Bone marrow (tissue), 2 donors: ENCODE results near the gene PIK3CD.
A peak's percentile ranks its signal among the peaks of the same experiment; 100 is the strongest.
"Not testable (repeated sequence)": the region's sequence is repeated elsewhere in the genome, so short reads cannot be mapped to it uniquely, and the experiment has no call there.

ENCODE experiments used
- DNase-seq, 2 donors: peaks; one replicate each; lab custom pipeline; 2025; lab: John Stamatoyannopoulos, UW

The PIK3CD gene

DNA sequence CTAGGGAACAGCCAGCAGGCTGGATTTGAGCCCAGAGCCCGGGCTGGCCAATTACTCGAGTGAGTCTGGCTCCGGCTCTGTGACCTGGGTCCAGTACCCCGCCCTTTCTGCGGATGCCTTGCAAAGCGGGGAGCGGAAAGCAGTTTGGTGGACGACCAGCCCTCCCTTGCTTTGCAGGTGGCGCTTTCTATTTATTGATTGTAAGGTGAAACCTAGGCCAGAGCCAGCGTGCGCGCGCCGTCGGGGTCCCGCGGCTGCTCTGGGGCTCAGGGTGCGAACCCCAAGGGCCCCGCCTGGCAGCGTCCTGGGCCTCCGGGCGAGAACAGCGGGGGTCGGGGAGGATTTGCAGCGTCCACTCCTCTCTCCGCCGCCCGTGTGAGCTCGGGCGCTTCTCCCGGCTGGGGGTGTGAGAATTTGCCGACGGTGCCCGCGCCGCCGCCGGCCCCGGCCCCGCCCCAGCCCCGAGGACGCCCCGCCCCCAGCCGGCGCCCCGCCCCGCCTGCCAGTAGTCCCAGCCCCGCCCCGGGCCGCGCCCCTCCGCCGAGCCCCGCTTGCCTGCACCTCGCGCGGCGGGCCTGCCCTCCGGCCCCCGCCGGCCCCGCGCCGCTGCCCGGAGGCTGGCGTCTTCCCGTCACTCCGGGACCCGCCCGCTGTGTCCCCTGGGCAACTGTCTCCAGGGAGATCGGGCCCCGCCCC is 37.6 kb downstream of the PIK3CD start:
- peak in 1 of 2 donors; percentile 73 for DNase-seq

DNA sequence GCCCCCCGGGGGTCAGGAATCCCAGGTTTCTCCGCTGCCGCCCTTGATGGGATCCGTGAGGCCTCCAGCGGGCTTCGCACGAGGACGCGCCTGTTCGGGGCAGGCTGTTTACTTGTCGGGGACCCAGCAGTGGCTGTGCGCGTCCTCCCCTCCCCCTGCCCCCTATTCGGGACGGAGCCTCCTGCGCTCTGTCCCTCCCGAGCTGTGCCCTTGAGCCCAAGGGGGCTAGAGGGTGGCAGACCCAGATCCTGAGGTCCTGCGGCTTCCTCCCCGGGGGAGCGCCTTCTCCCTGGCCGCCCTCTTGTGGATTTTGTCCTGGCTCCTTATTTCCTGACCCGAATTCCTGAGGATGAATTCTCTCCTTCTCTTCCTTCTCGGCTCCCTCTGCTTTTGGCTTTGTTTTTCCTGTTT is 38.4 kb downstream of the PIK3CD start:
- no peak for DNase-seq

DNA sequence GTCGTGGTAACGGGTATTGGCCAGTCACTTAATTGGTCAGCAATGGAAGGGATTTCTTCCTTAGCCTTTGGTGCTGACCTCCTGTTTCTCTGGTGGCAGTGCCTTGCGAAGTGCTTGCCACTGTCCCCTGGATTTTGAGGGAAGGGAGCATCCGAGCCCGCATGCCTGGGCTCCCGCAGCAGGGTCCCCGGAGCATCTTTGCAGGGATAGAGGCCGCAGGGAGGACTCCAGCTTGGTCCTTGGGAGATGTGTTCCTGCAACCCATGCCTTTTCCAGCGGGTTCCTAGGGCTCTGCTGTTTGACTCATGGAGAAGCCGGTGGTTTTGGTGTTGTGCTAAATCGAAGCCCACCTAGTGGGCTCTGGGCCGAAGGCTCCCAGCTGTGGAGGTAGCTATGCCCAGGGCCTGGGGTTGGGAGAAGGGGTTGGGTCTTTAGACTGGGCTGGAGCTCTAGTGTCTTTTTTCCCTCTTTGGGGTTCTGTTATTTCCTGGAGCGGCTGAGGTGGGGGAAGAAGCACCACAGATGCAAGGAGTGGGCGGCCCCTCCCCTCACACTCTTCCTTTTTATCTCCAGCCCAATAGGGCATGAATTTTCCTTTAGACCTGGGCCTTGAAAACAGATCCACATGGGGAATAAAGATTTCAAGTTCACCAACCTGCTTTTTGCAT is 39.0 kb downstream of the PIK3CD start:
- no peak for DNase-seq

DNA sequence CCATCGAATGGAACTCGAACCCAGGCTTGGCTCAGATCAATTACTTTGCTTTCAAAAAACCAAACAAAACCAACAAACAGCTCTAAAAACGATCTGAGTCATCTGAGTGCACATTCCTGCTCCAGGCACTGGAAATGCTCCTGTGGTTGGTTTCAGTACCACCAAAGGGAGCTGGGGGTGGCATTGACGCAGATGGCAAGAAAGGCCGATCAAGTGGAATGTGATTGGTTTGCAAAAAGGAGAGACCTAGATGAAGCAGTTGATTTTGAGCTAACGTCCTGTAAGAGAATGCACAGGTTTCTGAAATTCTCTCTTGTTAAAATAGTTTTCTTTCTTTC is 39.5 kb downstream of the PIK3CD start:
- DNase-seq: no peak

DNA sequence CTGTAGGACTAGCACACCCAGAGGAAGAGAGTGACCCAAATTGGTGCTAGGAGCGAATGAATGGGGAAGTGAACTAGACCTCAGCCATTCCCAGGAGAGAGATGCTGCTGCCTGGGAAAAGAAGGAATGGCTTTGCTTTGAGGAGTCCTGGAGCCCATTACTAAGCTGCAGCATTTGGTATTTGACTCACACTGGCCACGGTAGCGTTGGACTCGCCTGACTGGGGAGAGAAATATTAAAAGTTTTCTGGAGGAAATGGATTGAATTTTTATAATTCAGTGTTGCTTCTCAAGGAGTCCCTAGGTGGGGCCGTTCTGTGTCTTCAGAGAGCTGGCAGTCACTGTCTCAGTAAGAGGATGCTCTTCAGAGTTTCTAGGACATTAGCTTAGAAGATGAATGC is 40.2 kb downstream of the PIK3CD start:
- no peak for DNase-seq

DNA sequence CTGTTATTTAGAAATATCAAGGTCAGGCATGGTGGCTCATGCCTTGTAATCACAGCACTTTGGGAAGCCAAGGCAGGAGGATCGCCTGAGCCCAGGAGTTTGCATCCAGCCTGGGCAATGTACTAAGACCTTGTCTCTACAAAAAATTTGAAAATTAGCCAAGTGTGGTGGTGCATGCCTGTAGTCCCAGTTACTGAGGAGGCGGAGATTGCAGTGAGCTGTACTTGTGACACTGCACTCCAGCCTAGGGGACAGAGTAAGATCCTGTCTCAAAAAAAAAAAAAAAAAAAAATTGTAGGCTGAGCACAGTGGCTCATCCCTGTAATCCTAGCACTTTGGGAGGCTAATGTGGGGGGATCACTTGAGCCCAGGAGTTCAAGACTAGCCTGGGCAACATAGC is 45.3 kb downstream of the PIK3CD start:
- no peak for DNase-seq

DNA sequence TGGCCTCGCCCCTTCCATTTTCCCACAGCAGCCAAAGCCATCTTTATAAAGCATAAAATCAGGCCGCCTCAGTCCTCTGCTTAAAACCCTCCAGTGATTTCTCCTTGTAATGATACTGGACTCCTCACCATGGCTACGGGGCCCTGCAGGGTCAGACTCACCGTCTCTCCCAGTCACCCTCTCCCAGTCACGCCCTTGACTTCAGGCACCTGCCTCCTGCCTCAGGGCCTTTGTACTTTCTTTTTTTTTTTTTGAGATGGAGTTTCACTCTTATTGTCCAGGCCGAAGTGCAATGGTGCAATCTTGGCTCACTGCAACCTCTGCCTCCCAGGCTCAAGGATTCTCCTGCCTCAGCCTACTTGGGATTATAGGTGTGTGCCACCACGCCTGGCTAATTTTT is 47.8 kb downstream of the PIK3CD start:
- no peak for DNase-seq

DNA sequence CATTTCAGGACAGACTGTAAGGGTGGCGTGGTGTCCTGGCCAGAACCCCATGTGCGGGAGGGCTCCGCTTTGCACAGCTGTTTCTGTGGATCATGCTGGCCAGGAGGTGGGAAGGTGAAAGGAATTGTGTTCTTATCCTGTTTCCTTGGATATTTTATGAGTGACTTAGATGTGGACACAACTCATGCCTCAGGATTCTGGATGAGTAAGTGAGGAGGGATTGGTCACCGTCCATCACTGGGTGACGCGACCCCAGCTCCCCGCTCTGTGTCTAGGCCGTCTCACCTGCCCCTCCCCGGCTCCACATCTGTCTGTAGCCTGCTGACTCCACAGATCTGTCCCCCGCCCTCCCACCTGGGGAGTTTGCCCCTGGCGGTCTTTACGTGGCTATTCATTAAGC is 48.8 kb downstream of the PIK3CD start:
- DNase-seq: no peak

DNA sequence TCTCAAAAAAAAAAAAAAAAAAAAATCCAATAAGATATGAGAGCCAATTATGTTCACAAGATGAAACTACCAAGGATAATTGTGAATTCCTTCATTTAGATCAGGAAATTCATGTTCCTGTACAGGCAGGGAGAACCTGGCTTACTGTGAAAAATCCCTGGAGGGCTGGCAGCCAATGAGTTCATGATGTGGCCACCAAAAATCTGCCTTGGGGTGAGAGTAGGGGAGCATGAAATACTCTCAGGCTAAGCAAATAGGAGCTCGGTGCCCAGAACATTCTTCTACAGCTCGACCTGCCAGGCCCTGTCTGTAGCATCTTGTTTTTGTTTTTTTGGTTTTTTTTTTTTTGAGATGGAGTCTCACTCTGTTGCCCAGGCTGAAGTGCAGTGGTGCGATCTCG is 50.1 kb downstream of the PIK3CD start:
- no peak for DNase-seq

DNA sequence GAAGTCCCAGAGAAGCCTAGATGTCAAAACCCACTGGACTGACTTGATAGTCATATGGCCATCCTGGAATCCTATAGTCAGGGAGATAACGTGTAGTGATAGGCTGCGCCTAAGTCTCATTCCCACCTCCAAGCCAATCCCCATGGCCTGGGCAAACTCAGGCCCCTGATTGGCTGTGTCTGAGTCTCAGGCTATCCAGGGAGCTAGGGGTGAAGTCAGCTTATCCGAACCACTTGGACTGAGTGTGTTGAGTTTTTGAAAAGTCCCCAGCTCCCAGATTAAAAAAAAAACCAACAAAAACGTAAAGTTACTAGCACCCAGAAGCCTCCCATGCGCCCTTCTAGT is 51.6 kb downstream of the PIK3CD start:
- DNase-seq: no peak

DNA sequence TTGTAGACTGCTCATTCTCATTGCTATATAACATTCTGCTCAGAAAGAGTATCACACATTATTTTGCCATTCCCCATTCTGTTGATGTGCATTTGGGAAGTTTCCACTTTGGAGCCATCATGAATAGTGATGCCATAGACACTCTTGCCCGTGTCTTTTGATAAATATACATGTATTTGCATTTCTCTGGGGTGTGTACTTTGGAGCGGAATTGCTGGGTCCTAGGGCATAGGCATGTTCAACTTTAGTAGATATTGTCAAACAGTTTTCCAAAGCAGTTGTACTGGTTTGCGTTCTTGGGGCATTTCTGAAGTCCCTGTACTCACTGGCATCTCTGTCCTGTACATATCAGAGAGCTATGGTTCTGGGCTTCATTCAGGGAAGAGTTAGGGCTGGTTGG is 52.1 kb downstream of the PIK3CD start:
- DNase-seq: no peak

DNA sequence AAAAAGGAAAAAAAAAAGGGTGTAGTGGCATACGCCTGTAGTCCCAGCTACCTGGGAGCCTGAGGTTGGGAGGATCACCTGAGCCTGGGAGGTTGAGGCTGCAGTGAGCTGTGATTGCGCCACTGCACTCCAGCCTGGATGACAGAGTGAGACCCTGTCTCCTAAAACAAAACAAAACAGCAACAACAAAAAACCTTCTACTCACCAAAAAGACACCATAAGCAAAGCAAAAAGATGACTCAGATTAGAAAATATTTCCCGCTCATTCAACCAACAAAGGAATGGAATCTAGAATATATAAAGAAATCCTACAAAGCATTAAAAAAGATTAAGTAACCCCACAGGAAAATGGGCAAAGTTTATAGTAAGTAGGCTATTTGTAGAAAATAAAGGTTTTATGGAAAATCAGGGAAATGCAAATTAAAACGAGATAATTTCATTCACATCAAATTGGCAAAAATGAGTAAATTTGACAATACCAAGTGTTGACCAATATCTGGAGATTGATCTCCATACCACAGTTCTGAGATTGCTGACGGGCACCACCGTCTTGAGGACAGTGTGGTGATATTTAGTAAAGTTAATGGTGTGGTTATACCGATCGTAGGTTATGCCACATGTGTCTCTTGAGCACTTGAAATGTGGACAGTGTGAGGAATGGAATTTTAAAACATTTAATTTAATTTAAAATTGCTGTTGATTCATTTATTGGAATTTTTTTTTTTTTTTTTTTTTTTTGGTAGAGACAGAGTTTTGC is 54.0 kb downstream of the PIK3CD start:
- no peak for DNase-seq

DNA sequence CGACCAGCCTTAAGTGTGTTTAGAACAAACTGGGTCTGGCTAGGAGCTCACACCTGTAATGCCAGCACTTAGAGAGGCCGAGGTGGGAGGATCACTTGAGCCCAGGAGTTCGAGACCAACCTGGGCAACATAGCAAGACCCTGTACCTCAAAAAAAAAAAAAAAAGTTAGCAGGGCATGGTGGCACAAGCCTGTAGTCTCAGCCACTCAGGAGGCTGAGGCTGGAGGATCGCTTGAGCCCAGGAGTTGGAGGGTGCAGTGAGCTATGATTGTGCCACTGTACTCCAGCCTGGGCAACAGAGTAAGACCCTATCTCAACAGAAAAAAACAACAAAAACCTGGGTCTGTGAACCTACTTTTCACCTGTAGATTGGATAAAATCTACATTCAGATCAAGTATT is 54.6 kb downstream of the PIK3CD start:
- no peak for DNase-seq

DNA sequence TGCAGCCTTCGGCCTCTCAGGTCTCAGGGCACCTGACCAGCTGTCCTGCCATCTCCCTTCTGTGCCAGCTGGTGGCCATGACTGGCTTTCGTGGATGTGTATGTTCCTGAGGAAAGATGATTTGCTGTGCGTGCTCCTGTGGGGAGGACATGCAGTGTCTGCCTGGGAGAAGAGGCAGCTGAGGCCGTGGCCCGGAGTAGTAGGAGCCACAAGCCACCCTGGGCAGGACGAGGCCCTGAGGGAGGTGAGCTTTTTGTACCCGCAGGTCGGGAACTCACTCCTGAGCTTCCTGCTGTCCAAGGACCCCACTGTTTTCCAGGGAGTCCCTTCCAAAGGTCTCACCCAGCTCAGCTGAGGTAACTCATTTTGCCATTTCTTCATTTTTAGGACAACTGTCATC is 58.5 kb downstream of the PIK3CD start:
- DNase-seq: no peak

DNA sequence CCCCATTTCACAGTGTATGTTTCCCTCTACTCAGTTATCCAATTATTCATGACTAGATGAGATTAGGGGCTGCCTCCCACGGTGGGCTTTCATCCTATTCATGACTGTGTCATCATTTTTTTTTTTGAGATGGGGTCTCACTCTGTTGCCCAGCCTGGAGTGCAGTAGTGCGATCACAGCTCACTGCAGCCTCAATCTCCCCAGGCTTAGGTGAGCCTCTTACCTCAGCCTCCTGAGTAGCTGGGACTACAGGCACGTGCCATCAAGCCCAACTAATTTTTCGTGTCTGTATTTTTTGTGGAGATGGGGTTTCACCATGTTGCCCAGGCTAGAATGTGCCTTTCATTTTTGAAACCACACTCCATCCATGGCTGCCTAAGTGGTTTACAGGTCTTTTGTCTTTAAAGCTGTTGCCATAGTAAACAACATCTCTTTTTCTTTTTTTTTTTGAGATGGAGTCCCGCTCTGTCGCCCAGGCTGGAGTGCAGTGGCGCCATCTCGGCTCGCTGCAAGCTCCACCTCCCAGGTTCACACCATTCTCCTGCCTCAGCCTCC is 60.0 kb downstream of the PIK3CD start:
- no peak for DNase-seq

DNA sequence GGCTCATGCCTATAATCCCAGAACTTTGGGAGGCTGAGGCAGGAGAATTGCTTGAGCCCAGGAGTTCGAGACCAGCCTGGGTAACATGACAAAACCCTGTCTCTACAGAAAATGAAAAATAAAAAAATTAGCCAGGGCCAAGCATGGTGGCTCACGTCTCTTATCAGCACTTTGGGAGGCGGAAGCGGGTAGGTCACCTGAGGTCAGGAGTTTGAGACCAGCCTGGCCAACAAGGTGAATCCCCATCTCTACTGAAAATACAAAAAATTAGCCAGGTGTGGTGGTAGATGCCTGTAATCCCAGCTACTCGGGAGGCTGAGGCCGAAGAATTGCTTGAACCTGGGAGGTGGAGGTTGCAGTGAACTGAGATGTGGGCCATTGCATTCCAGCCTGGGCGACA is 61.2 kb downstream of the PIK3CD start:
- not testable (repeated sequence) for DNase-seq

DNA sequence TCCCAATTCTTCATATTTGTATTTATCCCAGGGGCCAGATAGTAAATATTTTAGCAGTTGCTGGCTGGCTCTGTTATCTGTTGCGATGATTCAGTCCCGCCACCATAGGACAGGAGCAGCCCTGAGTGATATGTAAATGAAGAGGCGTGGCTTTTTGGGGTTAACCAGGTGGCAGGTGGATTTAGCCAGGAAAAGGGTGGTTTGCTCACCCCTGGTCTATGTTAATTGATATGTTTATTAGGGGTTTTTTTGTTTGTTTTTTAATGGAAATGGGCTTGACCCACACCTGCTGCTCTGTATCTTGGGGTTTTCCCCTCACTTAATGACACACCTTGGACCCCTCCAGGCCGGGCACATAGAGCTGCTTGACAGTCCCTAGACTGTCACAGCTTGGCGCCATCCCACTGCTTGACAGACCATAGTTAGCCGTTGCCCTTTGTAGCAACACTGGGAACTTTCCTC is 62.8 kb downstream of the PIK3CD start:
- DNase-seq: no peak

DNA sequence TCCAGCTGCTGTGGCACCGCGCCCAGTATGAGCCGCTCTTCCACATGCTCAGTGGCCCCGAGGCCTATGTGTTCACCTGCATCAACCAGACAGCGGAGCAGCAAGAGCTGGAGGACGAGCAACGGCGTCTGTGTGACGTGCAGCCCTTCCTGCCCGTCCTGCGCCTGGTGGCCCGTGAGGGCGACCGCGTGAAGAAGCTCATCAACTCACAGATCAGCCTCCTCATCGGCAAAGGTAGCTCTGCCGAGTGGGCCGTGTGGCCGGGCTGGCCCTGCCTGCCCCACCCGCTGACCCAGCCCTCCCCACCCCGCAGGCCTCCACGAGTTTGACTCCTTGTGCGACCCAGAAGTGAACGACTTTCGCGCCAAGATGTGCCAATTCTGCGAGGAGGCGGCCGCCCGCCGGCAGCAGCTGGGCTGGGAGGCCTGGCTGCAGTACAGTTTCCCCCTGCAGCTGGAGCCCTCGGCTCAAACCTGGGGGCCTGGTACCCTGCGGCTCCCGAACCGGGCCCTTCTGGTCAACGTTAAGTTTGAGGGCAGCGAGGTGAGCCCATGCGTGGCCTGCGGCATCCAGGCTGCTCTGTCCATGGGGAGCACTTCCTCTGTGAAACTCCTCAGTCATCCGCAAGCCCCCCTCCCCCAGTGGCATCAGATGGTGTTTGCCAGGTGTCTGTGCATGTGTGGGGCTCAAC is 64.2 kb downstream of the PIK3CD start:
- no peak for DNase-seq

DNA sequence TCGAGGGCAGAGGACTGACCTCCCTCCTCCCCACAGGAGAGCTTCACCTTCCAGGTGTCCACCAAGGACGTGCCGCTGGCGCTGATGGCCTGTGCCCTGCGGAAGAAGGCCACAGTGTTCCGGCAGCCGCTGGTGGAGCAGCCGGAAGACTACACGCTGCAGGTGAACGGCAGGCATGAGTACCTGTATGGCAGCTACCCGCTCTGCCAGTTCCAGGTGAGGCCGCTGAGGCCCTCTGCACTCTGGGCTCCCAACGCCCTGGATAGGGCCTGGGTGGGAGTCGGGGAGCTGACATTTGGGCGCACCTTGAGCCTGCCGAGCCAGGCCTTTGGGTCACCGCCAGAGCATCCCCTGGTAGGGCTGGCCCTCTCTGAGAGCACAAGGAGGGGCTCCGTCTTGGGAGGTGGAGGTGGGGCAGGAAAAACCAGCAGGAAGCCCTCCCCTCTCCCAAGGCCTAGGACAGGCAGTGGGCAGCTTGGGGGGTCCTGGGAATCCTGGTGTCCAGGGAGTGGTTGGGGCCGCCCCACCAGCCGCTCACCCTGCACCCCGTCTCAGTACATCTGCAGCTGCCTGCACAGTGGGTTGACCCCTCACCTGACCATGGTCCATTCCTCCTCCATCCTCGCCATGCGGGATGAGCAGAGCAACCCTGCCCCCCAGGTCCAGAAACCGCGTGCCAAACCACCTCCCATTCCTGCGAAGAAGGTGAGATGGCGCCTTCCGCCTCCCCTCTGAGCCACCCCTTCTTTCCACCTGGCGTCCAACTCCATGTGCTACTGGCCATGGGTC is 65.1 kb downstream of the PIK3CD start:
- DNase-seq: no peak

DNA sequence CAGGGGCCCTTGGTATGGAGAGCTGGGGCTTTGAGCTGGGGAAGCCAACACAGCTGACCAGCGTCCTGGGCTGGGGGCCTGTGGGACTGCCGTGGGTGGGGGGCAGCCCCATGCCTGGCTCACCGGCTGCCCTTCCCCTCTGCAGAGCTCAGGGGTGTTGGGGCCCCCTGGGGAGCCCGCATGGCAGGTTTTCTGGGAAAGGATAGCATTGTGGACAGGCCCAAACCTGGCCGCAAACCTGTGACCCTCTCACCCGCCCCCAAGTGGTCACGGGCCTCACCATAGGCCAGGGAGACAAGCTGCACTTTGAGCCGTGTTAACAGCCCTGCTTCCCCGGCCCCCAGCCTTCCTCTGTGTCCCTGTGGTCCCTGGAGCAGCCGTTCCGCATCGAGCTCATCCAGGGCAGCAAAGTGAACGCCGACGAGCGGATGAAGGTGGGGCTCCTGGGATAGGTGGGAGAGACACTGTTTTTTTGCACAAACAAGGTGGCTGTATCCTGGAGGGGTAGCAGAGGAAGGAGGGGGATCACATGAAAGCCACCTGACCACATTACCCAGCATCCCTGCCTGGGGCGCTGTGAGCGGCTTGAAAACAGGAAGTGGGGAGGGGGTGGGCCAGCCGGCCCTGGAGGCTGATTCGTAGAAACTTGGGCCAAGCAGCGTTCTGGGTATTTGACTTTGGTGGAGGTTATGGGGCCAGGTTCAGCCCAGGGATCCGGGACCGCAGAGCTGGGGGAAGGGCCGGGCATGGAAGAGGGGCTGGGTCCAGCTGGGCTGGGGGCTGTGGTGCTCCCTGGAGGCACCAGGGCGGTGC is 65.9 kb downstream of the PIK3CD start:
- peak; percentile 7 to 80 for DNase-seq
